Lung (tissue), 12 donors: ENCODE data around the gene MYO18B. TPM values are rescaled to one million over a fixed set of nuclear protein-coding genes. Genes with fewer than 3 reads are reported as not detected.
A peak's percentile ranks its signal among the peaks of the same experiment; 100 is the strongest.

ENCODE experiments used
- ATAC-seq: fragments of 200-7000 bp; cut with Tn5 transposase; one replicate; pipeline ENCODE4 v1.9.1; 2020; ENCODE audit warnings: moderate number of reproducible peaks; ENCODE audit not compliant: insufficient read depth, low FRiP score
- DNase-seq, 3 donors: peaks; one replicate each; pipeline ENCODE4 v3.0.0-alpha.2; 2013 to 2017
- H3K27ac ChIP-seq, 2 donors: one replicate each; pipeline ENCODE4 v1.5.1; 2013; ENCODE audit warnings: mild to moderate bottlenecking in 2 of 2, moderate library complexity in 2 of 2, control low read depth in 1 of 2, inconsistent platforms in 1 of 2, low read depth in 1 of 2, low read length in 1 of 2
- H3K27me3 ChIP-seq, 3 donors: one replicate each; pipeline ENCODE4 v1.5.1; 2013; ENCODE audit warnings: low read length in 2 of 3; ENCODE audit not compliant: control insufficient read depth in 3 of 3, insufficient read depth in 3 of 3
- H3K36me3 ChIP-seq, 4 donors: one replicate each; pipeline ENCODE4 v1.5.1; 2013; ENCODE audit warnings: low read length in 4 of 4, mild to moderate bottlenecking in 1 of 4, moderate library complexity in 1 of 4; ENCODE audit not compliant: control insufficient read depth in 4 of 4, insufficient read depth in 4 of 4
- H3K4me1 ChIP-seq, 5 donors: one replicate each; pipeline ENCODE4 v1.5.1; 2013; ENCODE audit warnings: low read length in 5 of 5, mild to moderate bottlenecking in 2 of 5, moderate library complexity in 1 of 5; ENCODE audit not compliant: control insufficient read depth in 5 of 5, insufficient read depth in 5 of 5
- H3K4me3 ChIP-seq: one replicate; pipeline ENCODE4 v1.5.1; 2013; ENCODE audit warnings: mild to moderate bottlenecking, control low read depth, moderate library complexity
- H3K9ac ChIP-seq, 2 donors: one replicate each; pipeline ENCODE4 v1.5.1; 2013; ENCODE audit warnings: low read length in 2 of 2, control low read depth in 1 of 2; ENCODE audit not compliant: insufficient read depth in 1 of 2
- H3K9me3 ChIP-seq, 4 donors: one replicate each; pipeline ENCODE4 v1.5.1; 2013; ENCODE audit warnings: low read length in 3 of 4, mild to moderate bottlenecking in 1 of 4, moderate library complexity in 1 of 4; ENCODE audit not compliant: control insufficient read depth in 4 of 4, insufficient read depth in 3 of 4
- WGBS, 2 donors: extraction: QIAGEN DNeasy Blood & Tissue Kit; methylation state at CpG; one replicate each; pipeline ENCODE4 v1.1.7; 2013; 5-methylcytosine and 5-hydroxymethylcytosine counted together
- polyA plus RNA-seq, 2 donors: library from polyadenylated mRNA; stranded (reverse); fragments of 200-250 nt; gene quantifications; one replicate each; pipeline ENCODE4 v1.2.1, GENCODE V29; 2013
- total RNA-seq, 2 donors: library from RNA; depleted of rRNA in 1 of 2; stranded (reverse); fragments of >200 nt in 1 of 2; gene quantifications; one replicate each; pipeline ENCODE4 v1.2.1, GENCODE V29; 2014 to 2021
- TF ChIP-seq, protein P1 (sequence below): IDR thresholded peaks from 2 replicates; pipeline ENCODE4 v1.5.1; 2012; ENCODE audit warnings: mild to moderate bottlenecking; ENCODE audit errors: control extremely low read depth, extremely low read depth
- donor health status: control.
- donor health status: control.
- donor health status: Bipolar disorder and iron deficiency.
- donor health status: healthy.
- donor health status: DM: yes; HTN: yes; CAD: no.

MYO18B gene
- total and polyA plus RNA-seq, 4 donors, result 0.02 to 0.71 (median 0.07) TPM

GRCh38 chr22:25766418-25766817 is 24.4 kb downstream of the MYO18B start:
- no peak for DNase-seq
- no peak for ATAC-seq
- WGBS, 2 donors, result 90 to 92% methylated on average over 3 of the region's 3 CpGs
- H3K9ac ChIP-seq, result no peak overlapping the region
- H3K36me3 ChIP-seq, result peaks cover 0 to under 1% (median 0%) of the 10 kb centered on the region in 4 donors
- TF ChIP-seq, protein P1, sequence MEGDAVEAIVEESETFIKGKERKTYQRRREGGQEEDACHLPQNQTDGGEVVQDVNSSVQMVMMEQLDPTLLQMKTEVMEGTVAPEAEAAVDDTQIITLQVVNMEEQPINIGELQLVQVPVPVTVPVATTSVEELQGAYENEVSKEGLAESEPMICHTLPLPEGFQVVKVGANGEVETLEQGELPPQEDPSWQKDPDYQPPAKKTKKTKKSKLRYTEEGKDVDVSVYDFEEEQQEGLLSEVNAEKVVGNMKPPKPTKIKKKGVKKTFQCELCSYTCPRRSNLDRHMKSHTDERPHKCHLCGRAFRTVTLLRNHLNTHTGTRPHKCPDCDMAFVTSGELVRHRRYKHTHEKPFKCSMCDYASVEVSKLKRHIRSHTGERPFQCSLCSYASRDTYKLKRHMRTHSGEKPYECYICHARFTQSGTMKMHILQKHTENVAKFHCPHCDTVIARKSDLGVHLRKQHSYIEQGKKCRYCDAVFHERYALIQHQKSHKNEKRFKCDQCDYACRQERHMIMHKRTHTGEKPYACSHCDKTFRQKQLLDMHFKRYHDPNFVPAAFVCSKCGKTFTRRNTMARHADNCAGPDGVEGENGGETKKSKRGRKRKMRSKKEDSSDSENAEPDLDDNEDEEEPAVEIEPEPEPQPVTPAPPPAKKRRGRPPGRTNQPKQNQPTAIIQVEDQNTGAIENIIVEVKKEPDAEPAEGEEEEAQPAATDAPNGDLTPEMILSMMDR, result no peak
- no peaks in the 10 kb centered on the region for H3K4me1 ChIP-seq
- no peak overlapping the region for H3K27ac ChIP-seq
- no peak overlapping the region for H3K4me3 ChIP-seq
- H3K9me3 ChIP-seq, result peaks cover 0 to 21% (median 6%) of the 10 kb centered on the region in 4 donors
- peaks cover 0 to 3% (median 0%) of the 10 kb centered on the region in 3 donors for H3K27me3 ChIP-seq

DNA sequence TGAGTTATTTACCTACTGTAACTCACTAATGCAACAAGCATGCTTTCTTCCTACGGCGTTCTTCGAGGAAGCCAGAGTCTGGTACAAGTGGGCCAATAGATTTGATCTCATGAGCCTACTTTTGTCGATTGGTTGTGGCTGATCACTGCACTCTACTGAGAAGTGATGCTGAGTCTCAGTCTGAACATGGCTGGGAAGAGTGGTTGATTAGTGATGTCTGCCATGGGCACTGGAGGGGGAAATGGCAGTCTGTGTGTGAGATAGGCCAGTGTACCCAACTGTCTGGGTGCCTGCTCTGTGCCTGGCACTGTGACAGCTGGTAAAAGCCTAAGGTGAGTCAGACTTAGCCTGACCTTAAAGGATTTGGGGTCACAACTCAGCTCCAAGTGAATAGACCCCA is 28.3 kb downstream of the MYO18B start:
- H3K9me3 ChIP-seq, result peaks cover 0 to 16% (median 6%) of the 10 kb centered on the region in 4 donors
- no peak for ATAC-seq
- H3K36me3 ChIP-seq, result peaks cover 0 to 3% (median 0%) of the 10 kb centered on the region in 4 donors
- H3K4me1 ChIP-seq, result no peaks in the 10 kb centered on the region
- TF ChIP-seq, protein P1, result no peak
- H3K4me3 ChIP-seq, result no peak overlapping the region
- 92 to 94% methylated on average over 4 of the region's 4 CpGs for WGBS, 2 donors
- DNase-seq, result no peak
- no peaks in the 10 kb centered on the region for H3K27me3 ChIP-seq
- no peak overlapping the region for H3K9ac ChIP-seq
- no peak overlapping the region for H3K27ac ChIP-seq

- DNase-seq (no peak), ATAC-seq (no peak)
- Histone ChIP-seq H3K4me3 (no peak overlapping the region), H3K27ac (no peak overlapping the region), H3K9ac (no peak overlapping the region), H3K9me3 (peaks cover 0 to 2% (median 0%) of the 10 kb centered on the region in 4 donors), H3K27me3 (no peaks in the 10 kb centered on the region), H3K4me1 (no peaks in the 10 kb centered on the region), H3K36me3 (peaks cover 0 to 3% (median 0%) of the 10 kb centered on the region in 4 donors)
- 71 to 76% methylated on average over 9 of the region's 9 CpGs for WGBS, 2 donors
- TF ChIP-seq, protein P1, result no peak
These were observed 30.3 kb downstream of the MYO18B start for GRCh38 chr22:25772288-25772687.

- Histone ChIP-seq H3K9me3 (no peaks in the 10 kb centered on the region), H3K27ac (no peak overlapping the region), H3K4me1 (no peaks in the 10 kb centered on the region), H3K27me3 (no peaks in the 10 kb centered on the region), H3K36me3 (peaks cover 0 to 3% (median 0%) of the 10 kb centered on the region in 4 donors), H3K4me3 (no peak overlapping the region), H3K9ac (no peak overlapping the region)
- ATAC-seq (no peak), DNase-seq (peak in 1 of 3 donors; percentile 9)
- WGBS, 2 donors, result 59 to 72% methylated on average over 12 of the region's 12 CpGs
- TF ChIP-seq, protein P1, result no peak
These were observed 32.6 kb downstream of the MYO18B start for GRCh38 chr22:25774575-25775026.
